Activated gamma-delta T cell treated with anti-CD3 and anti-CD28 coated beads, Interleukin-2, amount 50 U/mL, for 16 hours (primary cell): ENCODE measurements around the gene RRP9.

ENCODE experiments used
- DNase-seq: peaks from one replicate; pipeline ENCODE4 v3.0.0-alpha.2; 2020; ENCODE audit warnings: low read depth

The RRP9 gene

GRCh38 chr3:51970606-51971300 is 29.0 kb upstream of the RRP9 start:
- DNase-seq: no peak

GRCh38 chr3:51969841-51970240 is 28.1 kb upstream of the RRP9 start:
- DNase-seq: no peak

- no peak for DNase-seq
These were observed 27.4 kb upstream of the RRP9 start for GRCh38 chr3:51968883-51969678.

GRCh38 chr3:51968170-51968775 is 26.6 kb upstream of the RRP9 start:
- no peak for DNase-seq

- no peak for DNase-seq
These were observed 25.9 kb upstream of the RRP9 start, which contains the start of gene PCBP4 for GRCh38 chr3:51967384-51968169. Gene PCBP4 (minus strand): TSS chr3:51967454. CDS start chr3:51961240, 6,214 bp downstream.

- no peak for DNase-seq
These were observed 25.2 kb upstream of the RRP9 start for GRCh38 chr3:51966922-51967383.

- no peak for DNase-seq
These were observed 24.8 kb upstream of the RRP9 start for GRCh38 chr3:51966486-51966885.

- DNase-seq: no peak
These were observed 24.3 kb upstream of the RRP9 start for GRCh38 chr3:51966016-51966415.

- no peak for DNase-seq
These were observed 22.8 kb upstream of the RRP9 start for GRCh38 chr3:51964521-51964920.

GRCh38 chr3:51963951-51964451 is 22.3 kb upstream of the RRP9 start:
- no peak for DNase-seq

- no peak for DNase-seq
These were observed 21.3 kb upstream of the RRP9 start for GRCh38 chr3:51962854-51963530.

GRCh38 chr3:51961602-51962569 is 20.2 kb upstream of the RRP9 start:
- DNase-seq: no peak

GRCh38 chr3:51961011-51961410 is 19.3 kb upstream of the RRP9 start:
- no peak for DNase-seq

GRCh38 chr3:51960386-51960785 is 18.7 kb upstream of the RRP9 start:
- no peak for DNase-seq

GRCh38 chr3:51959651-51960050 is 17.9 kb upstream of the RRP9 start:
- no peak for DNase-seq

- DNase-seq: no peak
These were observed 17.2 kb upstream of the RRP9 start for GRCh38 chr3:51958603-51959521.

GRCh38 chr3:51957520-51958205 is 16.0 kb upstream of the RRP9 start:
- no peak for DNase-seq
